GM19467 (cell line): ENCODE results near the gene TLK2.
"Not testable (repeated sequence)": the region's sequence is repeated elsewhere in the genome, so short reads cannot be mapped to it uniquely, and the experiment has no call there.

Experiments
- ATAC-seq: cut with Tn5 transposase; IDR thresholded peaks from one replicate; pipeline ENCODE4 v1.9.1; 2021; ENCODE audit warnings: mild to moderate bottlenecking, moderate library complexity; ENCODE audit not compliant: unreplicated experiment

The TLK2 gene

GRCh38 chr17:62479639-62480258 is 1.1 kb downstream of the TLK2 start:
- ATAC-seq: not testable (repeated sequence)

GRCh38 chr17:62482553-62482952 is 3.9 kb downstream of the TLK2 start:
- ATAC-seq: not testable (repeated sequence)

GRCh38 chr17:62490990-62491389 is 12.4 kb downstream of the TLK2 start:
- not testable (repeated sequence) for ATAC-seq

- ATAC-seq: not testable (repeated sequence)
Measured at GRCh38 chr17:62493049-62493655, 14.5 kb downstream of the TLK2 start.

GRCh38 chr17:62494073-62494472 is 15.4 kb downstream of the TLK2 start:
- ATAC-seq: not testable (repeated sequence)

- not testable (repeated sequence) for ATAC-seq
Measured at GRCh38 chr17:62496344-62496743, 17.7 kb downstream of the TLK2 start.

- ATAC-seq: not testable (repeated sequence)
Measured at GRCh38 chr17:62498796-62499195, 20.2 kb downstream of the TLK2 start.

- ATAC-seq: not testable (repeated sequence)
Measured at GRCh38 chr17:62500463-62500862, 21.8 kb downstream of the TLK2 start.

- not testable (repeated sequence) for ATAC-seq
Measured at GRCh38 chr17:62504857-62505256, 26.2 kb downstream of the TLK2 start.

- peak; percentile 60 for ATAC-seq
Measured at GRCh38 chr17:62507191-62507836, 28.7 kb downstream of the TLK2 start.

- ATAC-seq: not testable (repeated sequence)
Measured at GRCh38 chr17:62510247-62510819, 31.7 kb downstream of the TLK2 start.

- not testable (repeated sequence) for ATAC-seq
Measured at GRCh38 chr17:62511014-62511413, 32.4 kb downstream of the TLK2 start.

- not testable (repeated sequence) for ATAC-seq
Measured at GRCh38 chr17:62516376-62516775, 37.8 kb downstream of the TLK2 start.

GRCh38 chr17:62521295-62521694 is 42.7 kb downstream of the TLK2 start:
- not testable (repeated sequence) for ATAC-seq

GRCh38 chr17:62524077-62524476 is 45.5 kb downstream of the TLK2 start:
- ATAC-seq: not testable (repeated sequence)

- not testable (repeated sequence) for ATAC-seq
Measured at GRCh38 chr17:62525317-62525716, 46.7 kb downstream of the TLK2 start.

GRCh38 chr17:62530936-62531335 is 52.3 kb downstream of the TLK2 start:
- not testable (repeated sequence) for ATAC-seq

GRCh38 chr17:62536557-62536956 is 57.9 kb downstream of the TLK2 start:
- ATAC-seq: not testable (repeated sequence)

- ATAC-seq: not testable (repeated sequence)
Measured at GRCh38 chr17:62541073-62541472, 62.4 kb downstream of the TLK2 start.

- not testable (repeated sequence) for ATAC-seq
Measured at GRCh38 chr17:62543278-62543775, 64.7 kb downstream of the TLK2 start.

GRCh38 chr17:62546066-62546465 is 67.4 kb downstream of the TLK2 start:
- ATAC-seq: not testable (repeated sequence)
